Measurements from ENCODE around the gene SLC25A45.

DNA sequence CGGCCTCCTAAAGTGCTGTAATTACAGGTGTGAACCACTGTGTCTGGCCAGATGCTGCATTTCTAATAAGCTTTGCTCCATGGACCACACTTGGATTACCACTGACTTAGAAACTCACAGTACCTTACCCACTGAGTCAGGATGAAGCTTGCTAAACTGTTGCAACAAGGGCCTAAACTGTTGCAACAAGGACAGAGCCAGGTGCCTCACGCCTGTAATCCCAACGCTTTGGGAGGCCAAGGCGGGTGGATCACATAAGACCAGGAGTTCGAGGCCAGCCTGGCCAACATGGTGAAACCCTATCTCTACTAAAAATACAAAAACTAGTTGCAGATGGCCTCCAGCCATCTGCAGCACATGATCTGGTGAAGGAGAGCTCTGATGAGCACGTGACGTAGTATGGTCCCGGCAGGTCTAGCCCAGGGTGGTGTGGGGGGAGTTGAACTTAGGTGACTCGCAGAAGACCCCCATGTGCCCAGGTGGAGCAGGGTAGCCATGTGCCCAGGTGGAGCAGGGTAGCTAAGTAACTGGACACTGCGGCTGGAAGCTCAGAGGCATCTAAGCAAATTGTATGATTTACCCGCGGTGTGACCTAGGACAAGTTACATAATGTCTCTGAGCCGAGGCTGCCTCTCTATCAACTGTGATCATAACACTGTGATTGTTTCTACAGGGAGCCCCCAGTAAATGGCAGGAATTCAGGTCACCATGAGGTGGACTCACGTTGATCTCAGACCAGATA lies 8.4 kb downstream of the SLC25A45 start:
- TF ChIP-seq, protein P1, sequence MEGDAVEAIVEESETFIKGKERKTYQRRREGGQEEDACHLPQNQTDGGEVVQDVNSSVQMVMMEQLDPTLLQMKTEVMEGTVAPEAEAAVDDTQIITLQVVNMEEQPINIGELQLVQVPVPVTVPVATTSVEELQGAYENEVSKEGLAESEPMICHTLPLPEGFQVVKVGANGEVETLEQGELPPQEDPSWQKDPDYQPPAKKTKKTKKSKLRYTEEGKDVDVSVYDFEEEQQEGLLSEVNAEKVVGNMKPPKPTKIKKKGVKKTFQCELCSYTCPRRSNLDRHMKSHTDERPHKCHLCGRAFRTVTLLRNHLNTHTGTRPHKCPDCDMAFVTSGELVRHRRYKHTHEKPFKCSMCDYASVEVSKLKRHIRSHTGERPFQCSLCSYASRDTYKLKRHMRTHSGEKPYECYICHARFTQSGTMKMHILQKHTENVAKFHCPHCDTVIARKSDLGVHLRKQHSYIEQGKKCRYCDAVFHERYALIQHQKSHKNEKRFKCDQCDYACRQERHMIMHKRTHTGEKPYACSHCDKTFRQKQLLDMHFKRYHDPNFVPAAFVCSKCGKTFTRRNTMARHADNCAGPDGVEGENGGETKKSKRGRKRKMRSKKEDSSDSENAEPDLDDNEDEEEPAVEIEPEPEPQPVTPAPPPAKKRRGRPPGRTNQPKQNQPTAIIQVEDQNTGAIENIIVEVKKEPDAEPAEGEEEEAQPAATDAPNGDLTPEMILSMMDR (IDR thresholded peaks at IDR 0.05; ENCODE audit: insufficient read depth, low read depth, low read length) = no peak
- no peak for TF ChIP-seq EZH2 (IDR thresholded peaks at IDR 0.05; ENCODE audit: insufficient read depth, low read length)
